GM12892 (cell line): ENCODE results near the gene CYP2C18.

Experiments
- POLR2A ChIP-seq: IDR thresholded peaks from 2 replicates; pipeline ENCODE4 v1.6.1; 2011; ENCODE audit warnings: low read depth, low read length, control low read depth
- POLR2AphosphoS5 ChIP-seq: IDR thresholded peaks from 2 replicates; pipeline ENCODE4 v1.6.1; 2011; ENCODE audit warnings: low read depth, low read length, control low read depth

- TF ChIP-seq POLR2A = no peak
- no peak for TF ChIP-seq POLR2AphosphoS5
These were observed 27.0 kb downstream of the CYP2C18 start for GRCh38 chr10:94710578-94710977.
